Activated CD4-positive, alpha-beta memory T cell treated with anti-CD3 and anti-CD28 coated beads for 36 hours (primary cell): ENCODE results near the gene UBE2E2. TPM values are rescaled to one million over a fixed set of nuclear protein-coding genes. Genes with fewer than 3 reads are reported as not detected.
"Not testable (repeated sequence)": the region's sequence is repeated elsewhere in the genome, so short reads cannot be mapped to it uniquely, and the experiment has no call there.

Source experiments
- CTCF ChIA-PET: fragments of 350-600 bp; sonication (Branson Sonifier 250); formaldehyde crosslinking; loops from one replicate; lab custom pipeline; 2021; ENCODE audit warnings: antibody characterized with exemption, inconsistent platforms; lab: Charles Lee
- POLR2A ChIA-PET: fragments of 350-600 bp; sonication (Branson Sonifier 250); formaldehyde crosslinking; loops from one replicate; lab custom pipeline; 2021; ENCODE audit warnings: antibody characterized with exemption; lab: Charles Lee
- DNase-seq: peaks from one replicate; pipeline ENCODE4 v3.0.0-alpha.2; 2020
- H3K27ac Mint-ChIP-seq: one replicate; pipeline ENCODE4 v1.8.0; 2021; ENCODE audit warnings: mixed read lengths
- H3K27me3 Mint-ChIP-seq: one replicate; pipeline ENCODE4 v1.8.0; 2021; ENCODE audit warnings: mixed read lengths
- H3K36me3 Mint-ChIP-seq: one replicate; pipeline ENCODE4 v1.8.0; 2021; ENCODE audit warnings: mixed read lengths
- H3K4me1 Mint-ChIP-seq: one replicate; pipeline ENCODE4 v1.8.0; 2021; ENCODE audit warnings: low read depth, mixed read lengths
- H3K4me3 Mint-ChIP-seq: one replicate; pipeline ENCODE4 v1.8.0; 2021; ENCODE audit warnings: mild to moderate bottlenecking, mixed read lengths
- H3K9me3 Mint-ChIP-seq: one replicate; pipeline ENCODE4 v1.8.0; 2021; ENCODE audit warnings: mixed read lengths
- intact Hi-C: fragments of 100-400 bp; cut with micrococcal nuclease; formaldehyde crosslinking; loops from one replicate; pipeline ENCODE4 v1.15.1; 2023
- total RNA-seq, 2 experiments: library from RNA; stranded (reverse); gene quantifications; one replicate each; pipeline ENCODE4 v1.2.3, GENCODE V29; 2021

Gene UBE2E2
- total RNA-seq, 2 experiments from 2014 or later, result 2.0 to 4.2 TPM

- H3K9me3 Mint-ChIP-seq, result no peaks in the 10 kb centered on the region
- H3K4me1 Mint-ChIP-seq, result peaks cover 7% of the 10 kb centered on the region
- CTCF ChIA-PET, result no interaction called here
- intact Hi-C loops, result no loop called here
- H3K36me3 Mint-ChIP-seq, result no peaks in the 10 kb centered on the region
- DNase-seq, result no peak
- H3K27me3 Mint-ChIP-seq, result no peaks in the 10 kb centered on the region
- H3K27ac Mint-ChIP-seq, result no peak overlapping the region
- no peak overlapping the region for H3K4me3 Mint-ChIP-seq
- POLR2A ChIA-PET, result no interaction called here
These were observed 126.5 kb downstream of the UBE2E2 start for GRCh38 chr3:23329471-23330105.

- no peak overlapping the region for H3K27ac Mint-ChIP-seq
- H3K9me3 Mint-ChIP-seq, result no peaks in the 10 kb centered on the region
- ChIA-PET CTCF (no interaction called here), POLR2A (no interaction called here)
- H3K4me1 Mint-ChIP-seq, result peaks cover 2% of the 10 kb centered on the region
- H3K27me3 Mint-ChIP-seq, result no peaks in the 10 kb centered on the region
- H3K4me3 Mint-ChIP-seq, result no peak overlapping the region
- DNase-seq, result no peak
- intact Hi-C loops, result no loop called here
- no peaks in the 10 kb centered on the region for H3K36me3 Mint-ChIP-seq
These were observed 127.4 kb downstream of the UBE2E2 start for GRCh38 chr3:23330568-23330967.

GRCh38 chr3:23331141-23331935, 128.2 kb downstream of the UBE2E2 start:
- Mint-ChIP-seq H3K36me3 (no peaks in the 10 kb centered on the region), H3K4me1 (no peaks in the 10 kb centered on the region), H3K27ac (no peak overlapping the region), H3K9me3 (no peaks in the 10 kb centered on the region), H3K27me3 (no peaks in the 10 kb centered on the region), H3K4me3 (no peak overlapping the region)
- ChIA-PET CTCF (no interaction called here), POLR2A (no interaction called here)
- DNase-seq, result no peak
- intact Hi-C loops, result no loop called here

- H3K9me3 Mint-ChIP-seq, result no peaks in the 10 kb centered on the region
- ChIA-PET CTCF (interaction anchor here (0.7 kb wide), 1 partner anchor 282 kb away, joined by 4 read pairs; no protein-coding TSS in a partner anchor), POLR2A (no interaction called here)
- no peak for DNase-seq
- H3K4me1 Mint-ChIP-seq, result no peaks in the 10 kb centered on the region
- H3K27me3 Mint-ChIP-seq, result no peaks in the 10 kb centered on the region
- H3K4me3 Mint-ChIP-seq, result no peak overlapping the region
- no peaks in the 10 kb centered on the region for H3K36me3 Mint-ChIP-seq
- intact Hi-C loops, result no loop called here
- no peak overlapping the region for H3K27ac Mint-ChIP-seq
These were observed 130.5 kb downstream of the UBE2E2 start for GRCh38 chr3:23333633-23334032.

GRCh38 chr3:23336853-23337252, 133.7 kb downstream of the UBE2E2 start:
- H3K27ac Mint-ChIP-seq, CTCF ChIA-PET, POLR2A ChIA-PET, H3K27me3 Mint-ChIP-seq, H3K4me3 Mint-ChIP-seq, intact Hi-C loops, H3K36me3 Mint-ChIP-seq, H3K9me3 Mint-ChIP-seq, DNase-seq, H3K4me1 Mint-ChIP-seq: not testable (repeated sequence)

- H3K27ac Mint-ChIP-seq, result no peak overlapping the region
- POLR2A ChIA-PET, result no interaction called here
- CTCF ChIA-PET, result no interaction called here
These were observed 138.2 kb downstream of the UBE2E2 start for GRCh38 chr3:23341147-23341838.

GRCh38 chr3:23342343-23342742, 139.2 kb downstream of the UBE2E2 start:
- Mint-ChIP-seq H3K4me1 (no peaks in the 10 kb centered on the region), H3K27ac (no peak overlapping the region), H3K4me3 (no peak overlapping the region), H3K27me3 (no peaks in the 10 kb centered on the region), H3K9me3 (no peaks in the 10 kb centered on the region), H3K36me3 (no peaks in the 10 kb centered on the region)
- POLR2A ChIA-PET, result no interaction called here
- intact Hi-C loops, result no loop called here
- CTCF ChIA-PET, result no interaction called here
- no peak for DNase-seq

More at GRCh38 chr3:23341147-23341838, 138.2 kb downstream of the UBE2E2 start:
- H3K36me3 Mint-ChIP-seq, result no peaks in the 10 kb centered on the region
- no peak for DNase-seq
- intact Hi-C loops, result no loop called here
- no peaks in the 10 kb centered on the region for H3K27me3 Mint-ChIP-seq
- no peaks in the 10 kb centered on the region for H3K9me3 Mint-ChIP-seq
- no peaks in the 10 kb centered on the region for H3K4me1 Mint-ChIP-seq
- H3K4me3 Mint-ChIP-seq, result no peak overlapping the region

- Mint-ChIP-seq H3K9me3 (no peaks in the 10 kb centered on the region), H3K27ac (no peak overlapping the region), H3K4me1 (no peaks in the 10 kb centered on the region), H3K4me3 (no peak overlapping the region), H3K36me3 (no peaks in the 10 kb centered on the region), H3K27me3 (no peaks in the 10 kb centered on the region)
- CTCF ChIA-PET, result no interaction called here
- no peak for DNase-seq
- POLR2A ChIA-PET, result no interaction called here
- intact Hi-C loops, result no loop called here
These were observed 140.4 kb downstream of the UBE2E2 start for GRCh38 chr3:23343509-23343908.

GRCh38 chr3:23344886-23345285, 141.8 kb downstream of the UBE2E2 start:
- H3K27ac Mint-ChIP-seq, result no peak overlapping the region
- H3K4me3 Mint-ChIP-seq, result no peak overlapping the region
- no peaks in the 10 kb centered on the region for H3K36me3 Mint-ChIP-seq
- H3K27me3 Mint-ChIP-seq, result no peaks in the 10 kb centered on the region
- POLR2A ChIA-PET, result no interaction called here
- no peaks in the 10 kb centered on the region for H3K9me3 Mint-ChIP-seq
- H3K4me1 Mint-ChIP-seq, result no peaks in the 10 kb centered on the region
- intact Hi-C loops, result no loop called here
- DNase-seq, result no peak
- CTCF ChIA-PET, result no interaction called here

GRCh38 chr3:23349444-23349843, 146.3 kb downstream of the UBE2E2 start:
- H3K4me3 Mint-ChIP-seq, CTCF ChIA-PET, intact Hi-C loops, H3K9me3 Mint-ChIP-seq, H3K27me3 Mint-ChIP-seq, H3K4me1 Mint-ChIP-seq, POLR2A ChIA-PET, DNase-seq, H3K36me3 Mint-ChIP-seq, H3K27ac Mint-ChIP-seq: not testable (repeated sequence)

- intact Hi-C loops, result no loop called here
- H3K4me3 Mint-ChIP-seq, result no peak overlapping the region
- no peaks in the 10 kb centered on the region for H3K36me3 Mint-ChIP-seq
- no peaks in the 10 kb centered on the region for H3K4me1 Mint-ChIP-seq
- POLR2A ChIA-PET, result no interaction called here
- peaks cover 5% of the 10 kb centered on the region for H3K9me3 Mint-ChIP-seq
- no peak for DNase-seq
- CTCF ChIA-PET, result no interaction called here
- H3K27me3 Mint-ChIP-seq, result no peaks in the 10 kb centered on the region
- no peak overlapping the region for H3K27ac Mint-ChIP-seq
These were observed 153.0 kb downstream of the UBE2E2 start for GRCh38 chr3:23356169-23356568.

GRCh38 chr3:23356923-23357322, 153.8 kb downstream of the UBE2E2 start:
- ChIA-PET POLR2A (no interaction called here), CTCF (no interaction called here)
- Mint-ChIP-seq H3K4me3 (no peak overlapping the region), H3K27me3 (no peaks in the 10 kb centered on the region), H3K9me3 (peaks cover 2% of the 10 kb centered on the region), H3K27ac (no peak overlapping the region), H3K4me1 (no peaks in the 10 kb centered on the region), H3K36me3 (no peaks in the 10 kb centered on the region)
- intact Hi-C loops, result no loop called here
- DNase-seq, result no peak
